CD4-positive, alpha-beta T cell treated with Interleukin-17A for 4 hours (primary cell): Measurements from ENCODE around the gene TXNRD1.
"Not testable (repeated sequence)": the region's sequence is repeated elsewhere in the genome, so short reads cannot be mapped to it uniquely, and the experiment has no call there.

ENCODE experiments used
- DNase-seq: peaks from one replicate; pipeline ENCODE4 v3.0.0-alpha.2; 2020; ENCODE audit warnings: mixed read lengths

Gene TXNRD1

GRCh38 chr12:104215638-104216297 lies at the start of gene TXNRD1:
TSS of gene TXNRD1 (plus strand) at chr12:104215779. CDS start at chr12:104215803, 24 bp downstream.
- DNase-seq = peak; percentile 90

- no peak for DNase-seq
Measured at GRCh38 chr12:104165801-104166200, 49.8 kb upstream of the TXNRD1 start.

- no peak for DNase-seq
Measured at GRCh38 chr12:104166465-104166864, 49.1 kb upstream of the TXNRD1 start.

- no peak for DNase-seq
Measured at GRCh38 chr12:104167519-104168458, 47.8 kb upstream of the TXNRD1 start.

- DNase-seq = no peak
Measured at GRCh38 chr12:104168596-104168995, 47.0 kb upstream of the TXNRD1 start.

GRCh38 chr12:104171785-104172569 lies 43.6 kb upstream of the TXNRD1 start:
- no peak for DNase-seq

- DNase-seq = no peak
Measured at GRCh38 chr12:104172570-104172947, 43.0 kb upstream of the TXNRD1 start.

GRCh38 chr12:104173804-104174203 lies 41.8 kb upstream of the TXNRD1 start:
- not testable (repeated sequence) for DNase-seq

GRCh38 chr12:104175726-104176247 lies 39.8 kb upstream of the TXNRD1 start:
- no peak for DNase-seq

- DNase-seq = no peak
Measured at GRCh38 chr12:104177336-104177662, 38.3 kb upstream of the TXNRD1 start.

GRCh38 chr12:104177663-104178501 lies 37.7 kb upstream of the TXNRD1 start:
- no peak for DNase-seq

- DNase-seq = no peak
Measured at GRCh38 chr12:104180374-104180773, 35.2 kb upstream of the TXNRD1 start.

GRCh38 chr12:104181313-104181712 lies 34.3 kb upstream of the TXNRD1 start:
- DNase-seq = no peak

- no peak for DNase-seq
Measured at GRCh38 chr12:104182144-104182543, 33.4 kb upstream of the TXNRD1 start.

- DNase-seq = no peak
Measured at GRCh38 chr12:104182621-104183378, 32.8 kb upstream of the TXNRD1 start.

GRCh38 chr12:104183443-104183842 lies 32.1 kb upstream of the TXNRD1 start:
- no peak for DNase-seq

GRCh38 chr12:104187446-104188155 lies 28.0 kb upstream of the TXNRD1 start:
- no peak for DNase-seq

- DNase-seq = no peak
Measured at GRCh38 chr12:104188534-104188933, 27.0 kb upstream of the TXNRD1 start.

GRCh38 chr12:104189915-104190555 lies 25.5 kb upstream of the TXNRD1 start:
- DNase-seq = no peak

GRCh38 chr12:104190641-104191176 lies 24.9 kb upstream of the TXNRD1 start:
- DNase-seq = no peak
